Gastroesophageal sphincter (tissue), 3 donors: ENCODE results near the gene HCAR2.
"Not testable (repeated sequence)": the region's sequence is repeated elsewhere in the genome, so short reads cannot be mapped to it uniquely, and the experiment has no call there.

Experiments used
- CTCF ChIP-seq, 4 experiments: fragments of 200-600 bp in 2 of 4; fragments of 450-650 bp in 2 of 4; sonication (generic) in 1 of 4; IDR thresholded peaks; one replicate each; pipeline ENCODE4 v1.5.1; 2017 to 2019; ENCODE audit warnings: antibody characterized with exemption in 4 of 4, mild to moderate bottlenecking in 2 of 4, moderate library complexity in 2 of 4
- POLR2AphosphoS5 ChIP-seq: sonication (generic); formaldehyde crosslinking; IDR thresholded peaks from one replicate; pipeline ENCODE4 v1.6.1; 2017; ENCODE audit warnings: antibody characterized with exemption

GRCh38 chr12:122716658-122717057 is 13.5 kb upstream of the HCAR2 start, which contains the start of gene HCAR3:
- TF ChIP-seq POLR2AphosphoS5; CTCF (IDR thresholded peaks at IDR 0.05): not testable (repeated sequence)
